Left renal cortex interstitium (tissue), 4 donors: Measurements from ENCODE around the gene OLFM1. TPM values are rescaled to one million over a fixed set of nuclear protein-coding genes. Genes with fewer than 3 reads are reported as not detected.

Experiments
- DNase-seq, 4 donors: peaks; one replicate each; pipeline ENCODE4 v3.0.0-alpha.2; 2013; ENCODE audit warnings: low read depth in 4 of 4, low spot score in 2 of 4, missing footprints in 1 of 4
- polyA plus RNA-seq, 4 donors: library from polyadenylated mRNA; unstranded; fragments of 120-200 nt; gene quantifications; one replicate each; pipeline ENCODE4 v1.2.1, GENCODE V29; 2013; ENCODE audit not compliant: insufficient read length in 4 of 4

Gene OLFM1
- polyA plus RNA-seq, 4 donors: 3.0 to 5.5 (median 3.9) TPM

DNA sequence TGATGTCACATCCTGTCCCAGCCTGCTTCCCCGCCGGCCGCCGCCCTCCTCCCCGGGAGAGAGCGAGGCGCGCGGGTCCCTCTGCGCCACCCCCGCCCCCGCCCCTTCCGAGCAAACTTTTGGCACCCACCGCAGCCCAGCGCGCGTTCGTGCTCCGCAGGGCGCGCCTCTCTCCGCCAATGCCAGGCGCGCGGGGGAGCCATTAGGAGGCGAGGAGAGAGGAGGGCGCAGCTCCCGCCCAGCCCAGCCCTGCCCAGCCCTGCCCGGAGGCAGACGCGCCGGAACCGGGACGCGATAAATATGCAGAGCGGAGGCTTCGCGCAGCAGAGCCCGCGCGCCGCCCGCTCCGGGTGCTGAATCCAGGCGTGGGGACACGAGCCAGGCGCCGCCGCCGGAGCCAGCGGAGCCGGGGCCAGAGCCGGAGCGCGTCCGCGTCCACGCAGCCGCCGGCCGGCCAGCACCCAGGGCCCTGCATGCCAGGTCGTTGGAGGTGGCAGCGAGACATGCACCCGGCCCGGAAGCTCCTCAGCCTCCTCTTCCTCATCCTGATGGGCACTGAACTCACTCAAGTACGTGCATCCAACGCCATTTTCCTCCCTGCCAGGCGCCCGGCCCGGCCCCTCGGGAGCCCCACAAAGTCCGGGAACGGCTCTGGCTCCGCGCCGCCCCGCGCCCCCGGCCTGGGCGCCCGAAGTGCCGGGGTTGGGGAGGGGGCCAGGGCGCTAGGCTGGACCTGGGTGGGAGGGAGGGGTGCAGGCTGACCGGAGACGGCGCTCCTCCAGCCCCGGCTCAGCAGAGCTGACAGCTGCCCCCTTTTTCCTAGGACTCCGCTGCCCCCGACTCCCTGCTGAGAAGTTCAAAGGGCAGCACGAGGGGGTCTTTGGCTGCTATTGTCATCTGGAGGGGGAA, 12.0 kb upstream of the OLFM1 start:
- DNase-seq: no peak

GRCh38 chr9:135076143-135076875, 11.2 kb upstream of the OLFM1 start:
- no peak for DNase-seq

- no peak for DNase-seq
Measured at GRCh38 chr9:135076876-135077430, 10.5 kb upstream of the OLFM1 start.

GRCh38 chr9:135077497-135078200, 9.8 kb upstream of the OLFM1 start:
- DNase-seq: no peak

GRCh38 chr9:135078361-135078821, 9.1 kb upstream of the OLFM1 start:
- DNase-seq: no peak

DNA sequence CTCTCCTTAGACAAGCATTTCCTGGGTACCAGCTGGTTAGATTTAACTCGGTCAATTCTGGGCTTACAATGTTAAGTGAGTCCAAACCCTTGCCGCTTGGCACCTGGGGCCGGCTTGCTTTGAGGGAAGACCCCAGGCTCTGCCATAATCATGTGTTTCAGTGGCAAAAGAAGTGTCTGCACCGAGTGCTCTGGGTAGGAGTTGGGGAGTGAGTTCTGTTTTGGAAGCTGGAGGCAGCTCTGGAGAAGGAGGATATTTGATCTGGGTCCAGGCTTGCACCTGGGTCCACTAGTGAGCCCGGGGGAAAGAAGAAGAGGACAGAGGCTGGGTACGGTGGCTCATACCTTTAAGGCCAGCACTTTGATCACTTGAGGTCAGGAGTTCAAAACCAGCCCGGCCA, 8.4 kb upstream of the OLFM1 start:
- no peak for DNase-seq

- DNase-seq: no peak
Measured at GRCh38 chr9:135079676-135080075, 7.8 kb upstream of the OLFM1 start.

GRCh38 chr9:135080286-135081263, 6.9 kb upstream of the OLFM1 start:
- no peak for DNase-seq

DNA sequence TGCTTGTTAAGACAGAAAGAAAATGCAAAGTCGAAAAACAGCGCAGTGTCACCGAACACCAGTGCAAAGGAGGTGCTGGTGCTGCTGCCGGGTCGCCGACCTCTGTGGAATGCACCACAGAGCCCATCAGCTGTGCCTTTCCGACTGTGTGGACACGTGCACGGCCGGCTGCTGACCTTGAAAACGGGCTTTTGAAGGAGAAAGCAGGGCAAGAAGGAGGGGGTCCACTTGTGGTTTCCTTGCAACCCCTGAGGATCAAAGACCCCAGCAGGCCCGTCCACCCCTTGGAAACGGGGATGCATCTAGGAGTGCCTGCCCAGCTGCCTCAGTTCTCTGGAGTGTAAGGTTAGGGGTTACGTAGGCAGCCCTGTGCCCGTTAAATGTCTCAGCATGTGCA, 6.2 kb upstream of the OLFM1 start:
- no peak for DNase-seq

DNA sequence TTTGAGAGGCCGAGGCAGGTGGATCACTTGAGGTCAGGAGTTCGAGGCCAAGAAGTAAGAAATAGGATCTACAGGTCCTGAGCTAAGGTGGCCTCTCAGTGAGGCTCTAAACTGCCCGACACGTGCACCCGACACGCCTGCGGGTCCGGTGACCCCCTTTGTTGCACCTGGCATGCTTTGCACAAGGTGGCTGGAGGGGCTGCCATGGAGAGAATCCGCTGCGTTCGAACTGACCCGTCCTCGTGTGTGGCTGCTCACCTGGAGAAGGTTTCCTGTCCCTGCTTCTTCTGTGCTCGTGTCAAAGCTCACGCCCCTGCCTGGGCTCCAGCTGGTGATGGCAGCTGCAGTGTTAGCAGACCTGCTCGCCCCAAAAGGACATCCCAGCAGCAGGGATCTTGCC, 5.7 kb upstream of the OLFM1 start:
- no peak for DNase-seq

DNA sequence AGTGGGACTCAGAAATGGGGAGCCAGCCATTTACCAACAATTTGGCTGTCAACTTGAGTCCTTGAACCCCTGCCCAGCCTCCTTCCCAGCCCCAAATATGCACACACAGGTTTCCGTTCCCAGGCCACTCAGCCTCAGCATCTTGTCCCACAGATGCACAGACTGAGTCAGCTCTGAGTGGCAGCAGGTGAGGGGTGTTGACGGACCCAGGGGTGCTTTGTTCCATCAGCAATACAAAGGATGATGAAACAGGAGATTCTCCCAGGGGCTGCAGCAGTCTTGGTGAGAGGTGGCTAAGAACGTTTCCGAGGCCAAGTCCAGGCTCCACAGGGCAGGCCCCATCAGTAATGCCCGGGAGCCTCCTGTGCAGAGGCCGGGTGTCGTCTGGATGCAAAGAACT, 4.9 kb upstream of the OLFM1 start:
- no peak for DNase-seq

DNA sequence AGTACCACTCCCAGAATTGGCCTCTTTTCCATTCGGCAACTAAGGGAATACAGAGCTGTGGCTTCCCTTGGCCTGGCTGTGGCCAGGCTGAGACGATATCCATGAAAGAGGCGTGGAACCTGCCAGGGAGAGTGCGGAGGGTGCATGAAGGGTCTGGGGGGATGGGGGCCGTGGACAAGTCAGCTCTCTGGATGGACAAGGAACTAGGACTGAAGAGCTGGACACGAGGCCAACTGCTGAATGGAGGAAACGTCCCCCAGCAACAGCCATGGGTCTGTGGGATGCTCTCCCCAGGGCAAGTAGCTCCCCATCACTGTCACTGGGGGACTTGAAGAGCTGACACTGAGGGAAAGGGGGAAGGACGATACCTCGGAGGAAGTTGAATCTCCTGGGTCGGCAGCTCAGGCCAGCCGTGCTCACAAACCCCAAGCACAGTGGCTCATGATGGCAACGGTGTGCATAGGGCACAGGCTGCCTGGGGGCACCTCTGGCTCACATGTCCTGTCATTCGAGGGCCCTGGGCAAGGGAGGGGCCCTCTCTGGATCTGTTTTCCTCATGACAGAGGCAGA, 4.1 kb upstream of the OLFM1 start:
- DNase-seq: no peak

- no peak for DNase-seq
Measured at GRCh38 chr9:135083831-135084230, 3.6 kb upstream of the OLFM1 start.

DNA sequence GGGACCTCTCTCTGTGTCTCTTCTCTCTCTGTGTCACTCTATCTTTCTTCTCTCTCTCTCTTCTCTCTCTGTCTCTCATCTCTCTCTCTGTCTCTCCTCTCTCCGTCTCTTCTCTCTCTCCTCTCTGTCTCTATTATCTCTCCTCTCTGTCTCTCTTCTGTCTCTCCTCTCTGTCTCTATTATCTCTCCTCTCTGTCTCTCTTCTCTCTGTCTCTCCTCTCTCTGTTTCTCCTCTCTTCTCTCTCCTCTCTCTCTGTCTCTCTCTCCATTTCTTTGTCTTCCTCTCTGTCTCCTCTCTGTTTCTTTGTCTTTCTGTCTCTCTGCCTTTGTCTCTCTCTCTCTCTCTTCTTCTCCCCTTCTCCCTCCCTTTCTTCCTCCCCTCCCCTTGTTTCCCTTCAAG, 3.2 kb upstream of the OLFM1 start:
- no peak for DNase-seq

- no peak for DNase-seq
Measured at GRCh38 chr9:135084881-135085760, 2.3 kb upstream of the OLFM1 start.

DNA sequence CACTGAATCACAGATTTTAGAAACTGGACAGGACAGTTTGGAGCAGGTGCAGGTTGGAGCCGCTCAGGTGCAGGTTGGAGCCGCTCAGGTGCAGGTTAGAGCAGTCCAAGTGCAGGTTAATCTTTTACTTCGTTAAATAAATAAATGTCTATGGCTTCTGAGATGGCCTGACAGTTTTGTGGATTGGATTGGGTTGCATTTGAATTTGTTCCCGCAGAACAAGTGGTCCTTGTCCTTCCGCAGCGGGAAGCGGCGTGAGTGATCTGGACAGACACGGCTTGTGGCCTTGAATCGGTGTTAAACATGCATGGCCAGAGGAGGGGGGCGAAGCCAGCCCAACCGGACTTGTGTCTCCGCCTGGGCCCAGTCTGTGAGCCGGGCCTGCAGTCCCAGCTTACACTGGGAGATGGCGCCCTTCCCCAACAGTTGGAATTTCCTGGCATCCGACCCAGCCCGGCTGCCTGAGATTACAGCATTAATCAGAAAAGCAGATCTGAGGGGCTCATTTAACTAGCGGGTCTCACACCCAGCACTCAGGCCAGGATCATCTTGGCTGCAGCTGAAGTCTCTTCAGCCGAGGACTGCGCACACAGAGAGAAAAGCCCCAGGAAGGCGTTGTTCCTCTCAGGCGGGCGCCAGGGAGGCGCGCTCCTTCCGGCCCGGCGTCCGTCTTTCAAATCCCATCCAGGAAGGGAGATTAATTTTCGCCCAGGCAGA, 1.5 kb upstream of the OLFM1 start:
- peak in 1 of 4 donors; percentile 71 for DNase-seq

DNA sequence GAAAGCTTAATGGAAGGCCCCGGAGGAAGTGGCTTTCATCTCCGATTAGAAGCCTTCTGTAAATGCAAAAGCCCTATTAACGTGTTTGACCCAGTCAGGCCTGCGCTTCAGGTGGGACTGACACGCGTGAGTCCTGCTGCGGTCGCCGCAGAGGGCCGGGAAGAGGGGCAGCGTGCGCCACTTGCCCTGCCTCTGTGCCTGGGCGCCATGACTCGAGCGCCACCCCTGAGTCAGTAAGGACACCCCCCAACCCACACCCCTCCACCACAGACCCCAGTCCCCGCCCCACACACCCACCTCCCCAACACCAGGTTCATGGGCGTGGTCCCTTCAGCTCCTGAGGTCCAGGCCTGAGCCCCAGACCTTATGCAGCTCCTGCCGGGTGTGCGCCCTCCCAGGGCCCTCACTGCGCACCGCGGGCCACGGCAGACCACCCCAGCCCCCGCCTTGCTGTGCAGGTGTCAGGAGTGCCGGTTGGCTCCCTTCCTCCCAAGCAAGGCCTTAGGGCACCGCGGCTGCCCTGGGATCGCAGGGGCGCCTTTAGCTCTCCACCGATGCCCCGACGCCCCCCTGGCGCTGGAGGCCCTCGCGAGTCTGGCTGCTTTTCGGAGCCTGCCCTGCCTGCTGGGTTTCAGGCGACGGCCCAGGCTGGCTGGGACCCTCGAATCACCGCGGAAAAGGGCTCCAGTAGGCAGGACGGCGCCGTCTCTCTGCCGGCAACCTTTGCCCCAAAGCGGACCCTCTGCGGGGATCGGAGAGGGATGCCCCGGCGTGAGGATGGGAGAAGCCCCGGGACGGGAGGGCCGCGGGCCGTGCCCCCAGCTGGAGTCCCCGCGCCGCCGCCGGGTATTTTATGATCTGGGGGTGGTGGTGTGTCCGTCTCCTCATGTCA, 625 bp upstream of the OLFM1 start:
- no peak for DNase-seq
